NCI-H226 (cell line): ENCODE measurements around the gene MARCHF3.
"Not testable (repeated sequence)": the region's sequence is repeated elsewhere in the genome, so short reads cannot be mapped to it uniquely, and the experiment has no call there.

Experiments
- DNase-seq: peaks from one replicate; pipeline ENCODE4 v3.0.0-alpha.2; 2015

The MARCHF3 gene

DNA sequence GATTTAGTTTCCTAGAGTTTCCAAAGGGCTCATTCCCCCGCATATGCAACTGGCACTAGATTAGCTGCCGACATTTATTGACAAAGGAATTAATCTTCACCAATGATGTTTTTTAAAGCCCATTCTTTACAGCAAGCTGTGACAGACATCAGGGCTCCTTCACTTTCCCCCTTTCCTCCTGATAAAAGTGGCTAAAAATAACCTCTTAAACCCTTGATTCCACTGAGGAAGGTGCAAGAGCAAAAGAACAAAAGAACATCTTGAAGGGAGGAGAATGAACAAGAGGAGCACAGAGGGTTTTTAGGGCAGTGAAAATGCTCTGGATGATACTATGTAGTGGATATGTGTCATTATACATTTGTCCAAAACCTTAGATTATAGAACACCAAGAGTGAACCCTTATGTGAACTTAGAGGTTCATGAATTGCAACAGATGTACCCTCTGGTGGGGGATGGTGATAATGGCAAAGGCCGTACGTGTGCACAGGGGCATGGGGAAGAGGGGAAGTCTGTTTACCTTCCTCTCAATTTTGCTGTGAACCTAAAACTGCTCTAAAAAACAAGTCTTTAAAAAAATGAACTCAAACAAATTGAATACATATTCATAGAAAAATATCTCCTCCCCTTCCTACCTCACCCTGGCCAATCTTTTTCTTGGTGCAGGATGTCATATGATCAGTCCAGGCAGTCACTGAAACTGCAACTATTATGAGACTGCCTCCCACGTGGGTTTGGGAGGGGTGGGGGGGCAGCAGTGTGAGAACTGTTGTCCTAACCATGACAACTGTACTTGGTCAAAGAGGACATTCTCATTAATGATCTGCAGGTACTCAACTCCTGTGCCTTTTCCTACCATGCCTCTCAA, 83.0 kb downstream of the MARCHF3 start:
- DNase-seq, result no peak

DNA sequence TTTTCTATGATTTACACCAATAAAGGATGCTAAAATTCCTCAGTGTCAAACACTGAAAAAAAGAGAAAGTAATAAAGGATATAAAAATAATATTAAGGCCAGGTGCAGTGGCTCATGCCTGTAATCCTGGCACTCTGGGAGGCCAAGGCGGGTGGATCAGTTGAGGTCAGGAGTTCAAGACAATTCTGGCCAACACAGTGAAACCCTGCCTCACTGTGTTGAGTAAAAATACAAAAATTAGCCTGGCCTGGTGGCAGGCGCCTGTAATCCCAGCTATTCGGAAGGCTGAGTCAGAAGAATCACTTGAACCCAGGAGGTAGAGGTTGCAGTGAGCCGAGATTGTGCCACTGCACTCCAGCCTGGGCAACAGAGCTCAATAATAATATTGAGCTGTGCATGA, 87.5 kb downstream of the MARCHF3 start:
- DNase-seq, result not testable (repeated sequence)

DNA sequence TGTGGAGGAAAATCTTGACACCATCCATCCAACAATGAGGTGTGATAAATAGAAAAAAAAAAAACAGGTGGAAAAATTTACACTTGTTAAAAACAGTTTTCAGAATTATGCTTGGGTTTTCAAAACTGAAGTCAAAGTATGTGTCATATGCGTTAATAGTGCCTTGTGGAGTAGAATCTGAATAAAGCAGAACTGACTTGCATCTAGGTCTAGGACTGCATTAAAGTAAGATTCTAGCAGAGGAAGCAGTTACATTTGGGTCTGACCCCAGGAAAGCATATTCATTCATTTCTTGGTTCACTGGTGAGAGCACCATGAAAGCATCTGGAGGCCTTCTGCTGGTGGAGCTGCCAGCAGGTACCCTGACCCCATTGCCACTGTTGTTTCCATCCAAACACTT, 89.0 kb downstream of the MARCHF3 start:
- no peak for DNase-seq

DNA sequence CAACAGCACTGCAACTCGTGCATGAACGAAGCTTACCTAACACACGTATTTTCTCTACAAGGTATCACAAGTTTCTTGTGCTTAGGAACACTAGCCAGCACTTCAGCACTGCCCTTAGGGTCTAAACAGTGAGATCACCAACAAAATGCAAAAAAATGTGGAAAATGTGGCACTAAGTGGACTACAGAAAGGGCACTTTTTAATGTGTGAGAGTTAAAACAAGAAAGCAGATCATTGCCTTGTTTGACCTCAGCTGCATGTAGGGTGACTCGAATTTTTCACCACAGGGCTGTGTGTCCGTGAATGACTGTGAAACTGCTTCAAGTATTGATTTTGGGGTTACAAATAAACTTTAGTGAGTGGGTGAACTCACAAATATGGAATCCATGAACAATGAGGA, 90.5 kb downstream of the MARCHF3 start:
- no peak for DNase-seq

DNA sequence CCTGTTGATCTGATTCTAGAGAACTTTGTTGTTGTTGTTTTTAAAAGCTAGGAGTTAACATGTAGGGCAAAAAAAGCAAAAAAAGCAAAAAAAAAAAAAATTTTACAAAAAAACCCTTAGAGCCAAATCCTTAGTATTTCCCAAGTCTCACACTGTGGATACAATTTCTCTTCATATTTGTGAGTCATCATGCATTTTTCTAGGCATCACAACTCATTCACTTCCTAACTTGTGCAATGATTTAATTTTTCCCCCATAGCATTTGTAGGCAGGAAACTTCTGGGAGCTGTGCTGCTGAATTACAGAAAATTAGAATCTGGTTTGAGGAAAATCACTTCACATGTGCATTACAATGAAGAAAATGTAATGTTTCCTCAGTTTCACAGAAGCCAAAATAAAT, 91.9 kb downstream of the MARCHF3 start:
- peak; percentile 73 for DNase-seq

DNA sequence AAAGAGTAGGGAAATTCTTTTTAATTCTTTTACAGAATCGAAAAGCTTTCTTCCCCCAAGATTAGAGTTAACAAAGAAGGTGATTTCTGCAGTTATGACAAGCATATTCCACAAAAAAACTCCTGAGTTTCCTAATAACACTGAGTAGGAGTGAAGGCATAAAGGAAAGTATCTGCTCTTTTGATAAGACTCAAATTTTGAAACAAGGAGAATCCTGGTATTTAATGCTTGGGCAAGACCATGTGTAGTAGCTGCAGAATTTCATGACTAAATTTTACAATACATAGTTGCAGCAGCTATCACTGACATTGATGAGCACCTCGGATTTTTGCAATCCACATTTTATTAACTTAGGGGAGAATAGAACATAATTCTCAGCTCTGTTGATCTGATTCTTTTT, 92.6 kb downstream of the MARCHF3 start:
- peak; percentile 81 for DNase-seq

DNA sequence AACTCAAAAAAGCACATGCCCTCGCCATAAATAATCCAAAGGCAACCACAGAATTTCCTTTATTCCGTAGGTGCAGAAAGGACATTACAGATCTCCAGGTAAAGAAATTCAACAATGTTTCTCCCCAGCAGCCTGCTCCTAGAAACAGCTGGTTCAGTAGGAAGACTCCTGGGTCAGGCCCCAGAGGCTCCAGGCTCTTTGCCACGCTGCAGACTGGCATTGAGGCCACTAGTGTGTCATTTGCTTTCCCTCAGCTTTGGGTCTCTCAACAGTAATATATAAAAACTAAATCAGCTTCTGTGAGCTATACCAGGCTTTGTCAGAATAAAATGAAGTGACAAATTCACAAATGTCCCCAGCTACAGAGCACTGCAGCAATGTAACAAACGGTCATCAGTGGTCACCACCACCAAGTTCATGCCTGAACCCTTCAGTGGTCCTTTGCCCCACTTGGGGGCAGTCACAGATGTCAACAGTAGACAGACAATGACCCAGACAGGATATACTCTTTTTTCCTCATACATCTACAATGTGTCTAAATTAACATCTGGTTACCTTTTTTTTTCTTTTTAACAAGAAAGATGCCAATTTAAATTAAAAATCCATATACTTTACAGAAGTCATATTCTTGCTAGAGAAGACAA, 93.5 kb downstream of the MARCHF3 start:
- DNase-seq, result no peak

DNA sequence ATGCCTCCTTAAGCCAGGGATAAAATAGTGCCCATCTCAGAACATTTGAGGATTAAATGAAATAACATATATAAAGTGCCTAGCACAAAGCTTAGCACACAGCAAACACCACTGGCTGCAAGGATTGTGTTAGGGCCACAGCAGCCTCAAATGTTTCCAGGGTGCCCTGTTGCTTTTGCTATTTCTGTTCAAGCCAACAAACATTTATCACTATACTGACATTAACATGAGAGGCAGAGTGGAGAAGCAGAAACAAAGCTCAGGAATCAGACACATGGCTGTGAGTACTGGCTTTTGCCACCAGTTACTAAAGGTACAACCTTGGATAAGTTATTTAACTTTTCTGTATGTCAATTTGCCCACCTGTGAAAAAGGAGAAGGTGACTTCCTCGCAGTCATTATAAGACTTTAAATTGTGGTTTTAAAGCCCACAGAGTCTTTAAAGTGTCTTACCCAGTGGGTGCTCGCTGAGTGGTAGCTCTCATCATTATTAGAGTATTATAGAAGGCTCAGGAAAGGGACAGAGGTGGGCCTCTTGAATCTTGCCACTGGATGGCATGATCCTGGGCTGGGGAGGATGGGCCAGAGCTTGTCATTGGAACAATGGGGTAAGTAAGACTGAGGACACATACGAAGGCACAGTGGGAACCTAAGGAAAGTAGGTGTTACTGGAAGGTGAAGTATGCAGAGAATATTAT, 98.2 kb downstream of the MARCHF3 start:
- DNase-seq, result no peak

DNA sequence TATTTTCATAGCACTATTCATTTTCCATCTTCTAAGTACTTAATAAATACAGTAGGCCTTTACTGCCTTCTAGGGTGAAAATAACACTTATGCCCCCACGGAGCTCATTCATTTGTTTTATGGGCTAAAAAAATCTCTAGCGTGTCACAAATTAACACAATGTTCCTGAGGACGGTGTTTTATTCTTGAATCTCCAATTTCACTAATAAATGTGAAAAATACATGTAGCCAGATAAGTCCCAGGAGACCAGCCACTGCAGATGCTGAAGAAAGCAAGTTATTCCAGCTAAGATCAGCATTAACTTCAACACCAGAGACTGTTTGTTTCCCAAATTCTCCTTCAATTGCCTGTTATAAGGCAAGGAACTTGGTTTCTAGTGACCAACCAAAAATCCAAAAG, 102.3 kb downstream of the MARCHF3 start:
- no peak for DNase-seq

DNA sequence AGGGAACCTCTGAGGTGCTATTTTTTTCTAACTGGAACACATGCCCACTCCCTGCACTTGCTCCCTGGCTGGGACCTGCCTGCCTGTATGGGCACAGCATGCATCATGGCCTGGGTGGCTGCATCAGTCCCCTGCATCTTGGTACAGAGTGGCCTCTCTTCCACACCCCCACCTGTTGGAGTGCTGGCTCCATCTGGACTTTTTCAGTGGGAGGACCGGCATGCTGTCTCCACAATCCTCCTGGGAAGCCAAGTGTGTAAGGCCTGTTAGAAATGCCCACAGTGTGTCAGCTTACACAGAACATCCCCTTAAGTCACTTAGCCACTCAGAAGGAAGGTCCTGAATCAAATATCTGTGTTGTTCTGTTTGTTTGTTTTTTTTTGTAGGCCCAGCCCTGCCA, 102.9 kb downstream of the MARCHF3 start:
- DNase-seq, result no peak

DNA sequence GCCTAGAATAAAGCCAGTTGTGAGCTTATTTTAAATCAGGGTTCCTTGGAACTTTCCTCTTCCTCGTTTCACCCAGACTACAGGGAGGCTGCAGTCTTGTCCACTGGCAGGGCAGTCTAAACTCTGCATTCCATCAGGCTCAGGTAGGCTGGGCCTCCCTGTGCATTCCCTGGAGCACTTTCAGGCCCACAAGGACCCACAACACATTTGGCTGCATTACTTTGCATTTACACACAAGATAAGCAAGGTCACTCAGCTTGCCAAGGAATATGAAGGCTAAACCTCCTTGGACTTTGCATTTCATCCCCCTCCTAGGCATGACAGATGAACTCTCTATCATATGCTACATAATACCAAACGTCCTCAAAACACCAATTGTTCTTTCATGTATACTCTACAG, 104.2 kb downstream of the MARCHF3 start:
- DNase-seq, result peak; percentile 58

DNA sequence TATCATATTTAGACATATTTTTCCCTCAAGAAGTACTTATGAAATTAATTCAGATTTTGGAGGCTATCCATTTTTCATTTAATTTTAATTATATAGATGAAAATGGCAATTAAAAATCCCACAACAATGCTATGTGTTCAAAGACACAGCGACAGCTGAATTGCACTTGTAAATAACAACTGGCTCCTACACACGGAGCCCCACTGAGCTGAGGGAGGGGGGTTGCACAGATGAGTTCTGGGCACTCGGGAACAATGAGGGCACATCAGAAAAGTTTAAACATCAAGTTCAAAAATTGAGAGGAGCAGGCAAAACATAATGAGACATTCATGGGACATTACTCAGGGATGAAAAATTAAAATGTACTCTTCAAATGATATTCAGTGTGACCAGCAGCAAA, 104.9 kb downstream of the MARCHF3 start:
- DNase-seq, result no peak

DNA sequence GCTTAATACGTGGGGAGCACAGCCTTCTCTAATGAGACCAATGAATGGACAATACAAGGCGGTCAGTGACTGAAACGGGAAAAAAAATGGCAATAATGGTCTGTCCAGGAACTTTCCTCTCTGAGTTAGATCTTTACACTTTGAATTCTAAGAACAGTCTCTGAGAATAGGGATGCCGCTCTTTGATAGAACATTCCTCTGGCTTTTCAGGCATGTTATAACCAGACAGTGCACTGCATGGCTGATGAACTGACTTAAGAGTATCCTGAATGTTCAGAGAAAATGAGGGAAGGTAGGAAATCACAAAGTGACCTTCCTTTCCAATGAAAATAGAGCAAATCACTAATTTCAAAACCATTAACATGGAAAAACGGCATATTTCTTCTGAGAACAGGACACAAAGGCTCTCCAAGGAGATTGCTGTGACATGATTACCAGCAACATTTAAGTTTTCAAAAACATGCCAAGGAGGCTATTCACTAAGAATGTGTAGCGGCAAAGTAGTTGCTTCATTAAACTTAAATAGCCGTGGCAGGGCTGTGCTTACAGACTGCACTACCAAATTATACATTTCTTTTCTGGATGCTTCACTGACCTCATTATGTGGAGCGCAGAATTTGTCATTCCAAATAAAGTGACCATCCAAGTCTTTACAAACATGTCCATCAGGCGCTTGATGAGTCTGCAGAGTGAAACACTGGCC, 105.9 kb downstream of the MARCHF3 start:
- DNase-seq, result no peak

DNA sequence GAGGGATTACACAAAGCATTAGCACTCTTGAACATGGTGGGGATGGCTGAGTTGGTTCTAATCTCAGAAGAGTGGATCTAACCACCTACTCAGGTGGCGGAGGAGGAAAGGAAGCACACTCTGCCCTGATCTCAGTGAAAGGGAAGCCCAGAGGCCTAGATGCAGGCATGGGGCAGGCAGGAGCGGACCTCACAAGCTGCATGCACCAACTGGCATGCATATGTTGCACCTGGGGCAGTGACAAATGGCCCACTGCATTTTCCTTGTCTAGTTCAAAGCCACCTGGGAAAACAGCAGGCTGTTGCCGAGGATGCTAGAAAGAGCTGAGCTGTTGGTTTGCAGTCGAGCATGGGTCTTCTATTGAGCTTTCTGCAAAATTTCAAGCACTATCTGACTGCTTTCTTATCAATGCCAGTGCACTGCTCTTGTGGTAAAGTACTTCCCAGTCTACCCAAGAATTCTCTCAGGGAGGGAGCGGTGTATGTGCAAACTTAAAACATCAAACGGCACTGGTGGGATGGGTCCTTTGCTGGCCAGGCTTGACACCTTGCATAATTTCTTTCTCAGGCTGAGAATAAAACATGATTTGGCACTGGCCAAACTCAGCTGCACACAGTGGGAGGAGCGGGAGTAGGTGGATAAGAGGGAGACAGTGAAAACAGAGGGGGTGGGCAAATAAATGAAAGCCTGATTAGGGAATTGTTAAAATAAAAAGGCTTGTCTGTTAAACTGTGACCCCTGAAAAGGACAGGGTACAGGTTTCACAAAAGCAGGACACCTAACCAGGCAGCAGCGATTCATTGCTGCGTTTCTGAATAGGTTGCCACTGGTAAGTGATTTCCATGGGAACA, 108.9 kb downstream of the MARCHF3 start:
- DNase-seq, result no peak

DNA sequence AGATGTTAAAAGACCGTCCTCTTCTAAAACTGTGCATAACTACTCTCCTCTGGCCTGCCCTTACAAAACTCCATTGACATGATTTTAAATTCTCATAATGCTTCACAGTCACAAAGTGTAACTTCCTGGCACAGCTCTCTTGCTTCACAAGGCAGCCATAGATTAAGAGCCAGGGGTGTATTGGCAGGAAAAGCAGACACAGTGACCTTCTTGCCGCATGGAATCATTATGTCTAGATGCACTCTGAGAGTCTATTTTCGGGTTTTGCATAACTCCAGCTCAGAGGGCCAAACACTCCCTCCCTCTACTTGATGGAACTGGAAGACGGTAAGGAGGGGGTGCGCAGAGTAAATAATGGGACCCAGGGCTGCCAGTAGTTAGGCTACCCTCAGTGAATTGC, 110.1 kb downstream of the MARCHF3 start:
- no peak for DNase-seq

DNA sequence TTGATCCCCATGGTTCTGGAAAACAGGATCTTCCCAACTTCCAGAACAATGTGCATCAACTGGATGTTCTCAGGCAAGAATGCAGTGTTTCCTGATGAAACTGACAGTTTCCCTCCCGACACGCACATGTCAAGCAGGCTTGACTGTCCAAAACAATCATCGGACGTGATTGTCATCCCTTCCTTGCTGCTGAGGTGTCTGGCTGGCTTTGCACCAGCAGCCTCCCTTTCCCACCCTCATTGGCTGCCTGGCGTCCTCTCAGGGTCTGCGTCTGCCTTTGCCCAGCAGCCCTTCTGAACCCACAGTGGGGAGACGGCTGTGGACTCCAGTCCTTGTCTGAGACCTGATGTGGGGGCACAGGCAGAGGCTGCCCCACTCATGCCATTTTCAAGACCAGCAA, 110.8 kb downstream of the MARCHF3 start:
- DNase-seq, result no peak

DNA sequence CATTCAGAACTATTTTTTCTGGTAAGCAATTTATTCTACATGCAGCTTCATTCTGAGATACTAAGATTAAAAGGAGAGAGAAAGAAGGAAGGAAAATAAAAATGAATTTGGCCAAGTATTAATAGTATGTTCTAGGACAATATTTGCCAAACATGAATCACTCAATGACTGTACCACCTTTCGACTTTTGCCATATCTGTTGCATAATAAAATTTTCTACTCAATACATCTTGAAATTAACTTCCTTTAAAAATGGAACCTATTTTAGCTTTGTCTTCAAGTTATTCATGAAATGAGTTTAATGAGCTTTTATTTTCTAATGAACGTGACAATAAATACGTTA, 111.8 kb downstream of the MARCHF3 start:
- DNase-seq, result no peak

DNA sequence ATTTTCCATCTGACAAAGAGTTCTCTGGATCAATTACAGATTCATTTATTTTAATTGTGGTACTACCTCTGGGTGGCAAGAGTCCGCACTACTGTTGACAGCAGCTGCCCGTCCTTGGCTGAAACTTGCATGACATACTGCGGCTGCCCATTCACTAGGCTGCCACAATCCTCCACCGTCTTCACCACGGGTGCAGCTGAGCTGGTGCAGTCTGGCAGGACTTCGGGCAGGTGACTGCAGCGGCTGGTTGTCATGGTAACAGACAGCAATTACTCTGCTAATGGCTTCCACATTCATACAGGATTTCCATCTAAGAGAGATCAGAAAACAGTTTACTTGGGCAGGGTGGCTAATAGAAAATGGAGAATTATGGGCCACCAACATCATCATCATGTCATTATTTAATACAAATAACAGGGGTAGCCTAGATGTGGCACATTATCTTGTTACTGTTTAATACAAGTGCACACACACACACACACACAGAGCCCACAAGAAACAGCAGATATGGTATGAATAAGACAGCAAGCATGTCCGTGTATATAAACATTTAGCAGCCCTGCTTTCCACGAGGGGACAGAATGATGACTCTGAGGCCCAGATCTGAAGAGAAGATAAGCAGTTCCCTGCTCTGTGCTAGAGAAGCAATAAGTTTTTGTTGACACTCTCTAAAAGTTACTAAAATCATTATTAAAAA, 112.3 kb downstream of the MARCHF3 start:
- DNase-seq, result no peak

DNA sequence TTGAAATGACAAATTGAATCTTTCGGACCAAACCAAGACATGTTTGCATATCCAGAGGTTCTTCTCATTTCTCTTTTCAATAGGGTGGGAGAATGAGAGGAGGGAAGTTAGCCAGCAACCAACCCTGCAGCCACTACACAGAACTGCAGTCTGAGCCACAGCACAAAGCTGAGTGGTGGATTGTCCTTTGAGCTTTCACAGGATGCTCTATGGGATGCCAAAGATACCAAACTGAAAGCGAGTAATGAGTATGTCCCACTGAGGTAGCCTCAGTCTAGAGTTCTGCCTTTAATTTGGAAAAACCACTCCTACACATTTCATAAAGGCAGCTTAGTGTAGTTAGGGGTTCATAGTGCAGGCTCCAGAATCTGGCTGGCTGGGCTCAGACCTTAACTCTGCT, 114.9 kb downstream of the MARCHF3 start:
- DNase-seq, result no peak

DNA sequence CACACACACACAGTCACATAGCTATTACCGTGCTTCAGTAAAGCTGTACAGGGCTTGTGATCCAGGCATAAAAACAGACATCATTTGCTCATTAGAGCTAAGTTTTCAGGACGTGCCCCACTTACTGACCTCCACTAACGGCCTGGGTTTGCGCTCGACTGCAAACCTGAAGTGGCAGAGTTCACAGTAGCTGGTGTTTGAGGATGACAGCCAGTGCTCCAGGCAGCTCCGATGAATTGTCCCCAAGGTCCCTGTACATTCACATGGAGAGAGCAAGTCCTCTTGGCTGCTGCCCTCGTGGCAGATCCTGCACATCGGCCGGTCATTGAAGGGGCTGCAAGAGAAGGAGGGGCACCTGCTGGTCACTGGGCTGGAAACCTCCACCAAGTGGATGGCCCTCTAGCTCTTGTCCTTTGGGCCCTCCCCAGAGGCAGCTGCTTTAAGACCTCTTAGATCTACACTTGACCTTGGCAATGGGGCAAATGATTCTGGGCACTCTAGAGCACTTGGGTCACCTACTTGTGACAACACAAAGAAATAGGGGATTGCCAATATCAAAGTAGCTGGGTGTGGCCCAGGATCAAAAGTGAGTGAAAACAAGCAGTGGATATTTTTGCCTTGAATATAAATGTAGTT, 115.4 kb downstream of the MARCHF3 start:
- no peak for DNase-seq

DNA sequence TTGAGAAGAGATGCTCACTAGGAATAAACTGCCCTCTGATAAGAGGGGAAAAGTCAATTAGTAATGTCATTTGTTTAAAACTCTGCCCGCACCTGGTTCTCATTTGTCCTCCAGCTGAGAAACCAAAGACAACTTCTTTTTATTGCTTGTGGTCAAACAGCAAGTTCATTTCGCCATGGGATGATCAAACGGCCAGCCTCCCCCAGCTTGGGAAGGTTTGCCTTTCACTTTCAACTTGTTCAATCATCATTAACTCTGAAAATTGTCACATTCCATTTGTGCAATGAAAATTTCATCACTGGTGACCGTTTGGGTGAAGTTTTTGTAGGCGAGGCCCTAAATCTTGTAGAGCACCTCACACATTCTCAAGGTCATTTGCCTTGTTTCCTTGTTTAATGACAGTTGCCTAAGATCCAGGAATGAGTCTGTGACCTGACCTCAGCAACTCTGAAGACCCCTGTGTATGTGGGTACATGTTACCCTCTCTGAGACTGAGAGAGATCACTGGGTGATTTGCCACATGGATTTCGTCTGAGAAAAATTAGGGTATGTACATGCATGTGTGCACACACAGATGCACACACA, 117.7 kb downstream of the MARCHF3 start:
- no peak for DNase-seq
